ENCODE data around the gene SHLD1.

SHLD1 gene

GRCh38 chr20:5900908-5901307 is 150.7 kb downstream of the SHLD1 start:
- no peak for DNase-seq

GRCh38 chr20:5908981-5909380 is 158.8 kb downstream of the SHLD1 start:
- no peak for DNase-seq

GRCh38 chr20:5910186-5910585 is 160.0 kb downstream of the SHLD1 start:
- no peak for DNase-seq

- DNase-seq, result no peak
These were observed 163.0 kb downstream of the SHLD1 start for GRCh38 chr20:5913166-5913565.

All from T-helper 9 cell (primary cell).